ENCODE data around the gene WDR89. TPM values are rescaled to one million over a fixed set of nuclear protein-coding genes. Genes with fewer than 3 reads are reported as not detected.

WDR89 gene
- total RNA-seq, 1 donor from 2014 or later, result 20.5 TPM

Other genes with a start within 250 kb of the WDR89 start
- gene PPP2R5E, start 98.5 kb downstream of the WDR89 start, total RNA-seq, result 37.6 TPM
- 20.7 TPM for gene SGPP1, start 86.2 kb upstream of the WDR89 start, total RNA-seq
- gene SYNE2, start 211.1 kb upstream of the WDR89 start, total RNA-seq, result 172 TPM